Measurements from ENCODE around the gene FCHSD2.

DNA sequence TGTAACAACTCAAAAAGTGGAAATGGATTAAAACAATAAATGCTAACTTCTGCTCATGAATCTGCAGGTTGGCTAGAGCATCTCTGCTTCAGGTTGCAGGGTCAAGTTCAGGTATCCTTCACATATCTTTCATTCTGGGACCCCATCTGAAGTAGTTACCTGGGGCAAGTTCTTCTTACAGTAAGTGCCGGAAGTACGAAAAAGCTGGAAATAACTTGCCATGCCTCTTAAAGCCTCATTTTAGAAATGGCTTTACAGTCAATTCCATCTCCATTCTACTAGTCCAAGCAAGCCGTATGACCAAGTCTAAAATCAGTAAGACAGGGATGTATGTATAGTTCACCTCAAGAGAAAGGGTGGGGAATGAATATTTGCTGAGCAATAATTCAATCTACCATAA lies 93.7 kb downstream of the FCHSD2 start:
- TF ChIP-seq TAF1 (conservative IDR thresholded peaks at IDR 0.05) = no peak
- TF ChIP-seq HNF4A (conservative IDR thresholded peaks at IDR 0.05) = no peak
- TF ChIP-seq RAD21 (IDR thresholded peaks at IDR 0.05) = no peak

Data from liver (tissue), 2 donors.